Neural crest cell (in vitro differentiated cells): Measurements from ENCODE around the gene CTNNA3. TPM values are rescaled to one million over a fixed set of nuclear protein-coding genes. Genes with fewer than 3 reads are reported as not detected.

Experiments
- DNase-seq: peaks from one replicate; pipeline ENCODE4 v3.0.0; 2021; ENCODE audit warnings: low read depth, mixed read lengths, low spot score
- H3K27ac Mint-ChIP-seq: one replicate; pipeline ENCODE4 v1.8.0; 2021; ENCODE audit warnings: mild to moderate bottlenecking, mixed read lengths; ENCODE audit not compliant: unreplicated experiment
- H3K27me3 Mint-ChIP-seq: 2 replicates; pipeline ENCODE4 v1.8.0; 2021; ENCODE audit warnings: low read depth, mild to moderate bottlenecking, mixed read lengths
- H3K36me3 Mint-ChIP-seq: 2 replicates; pipeline ENCODE4 v1.8.0; 2021; ENCODE audit warnings: low read depth, mild to moderate bottlenecking, mixed read lengths
- H3K4me1 Mint-ChIP-seq: 2 replicates; pipeline ENCODE4 v1.8.0; 2021; ENCODE audit warnings: mixed read lengths
- H3K4me3 Mint-ChIP-seq: one replicate; pipeline ENCODE4 v1.8.0; 2021; ENCODE audit warnings: mild to moderate bottlenecking, mixed read lengths
- H3K9me3 Mint-ChIP-seq: 2 replicates; pipeline ENCODE4 v1.8.0; 2021; ENCODE audit warnings: mixed read lengths
- total RNA-seq: library from RNA; stranded (reverse); gene quantifications from 2 replicates; pipeline ENCODE4 v1.2.1, GENCODE V29; 2021
- TF ChIP-seq, protein P1 (sequence below): fragments of 200-600 bp; sonication (generic); conservative IDR thresholded peaks from 2 replicates; pipeline ENCODE4 v1.5.0; 2021; ENCODE audit warnings: antibody characterized with exemption, mild to moderate bottlenecking

The CTNNA3 gene
- total RNA-seq, 1 donor from 2014 or later = 4.7 TPM

DNA sequence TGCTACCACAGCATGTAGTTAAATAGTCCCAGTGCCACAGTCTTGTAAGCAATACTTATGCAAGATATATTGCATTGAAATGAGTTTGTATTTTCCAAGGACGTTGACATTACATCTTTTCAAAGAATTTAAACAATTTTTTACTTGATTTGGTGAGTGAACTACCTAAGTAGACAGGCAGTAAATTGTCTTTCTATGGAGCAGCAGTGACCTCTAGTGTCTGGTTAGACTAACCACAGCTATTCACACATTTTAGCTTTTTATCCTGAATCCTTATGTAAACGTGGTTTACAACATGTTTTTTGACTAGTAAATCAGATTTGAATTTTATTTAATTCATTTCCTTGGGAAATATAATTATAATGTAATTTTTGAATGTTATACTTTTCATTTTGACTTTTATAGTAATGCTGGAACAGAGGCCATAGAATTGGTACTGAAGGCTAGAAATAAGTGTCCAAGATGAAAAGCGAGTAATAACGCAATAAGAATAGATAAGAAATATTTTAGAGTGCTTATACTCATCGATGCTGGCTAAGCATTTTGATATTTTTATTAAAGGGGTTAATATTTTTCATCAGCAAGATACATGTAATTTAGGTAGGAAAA lies 764.6 kb downstream of the CTNNA3 start:
- Mint-ChIP-seq H3K4me1 (peaks cover 44% of the 10 kb centered on the region), H3K4me3 (peak overlapping the region; percentile 75), H3K27ac (no peak overlapping the region), H3K9me3 (no peaks in the 10 kb centered on the region), H3K27me3 (peaks cover 37% of the 10 kb centered on the region), H3K36me3 (no peaks in the 10 kb centered on the region)
- TF ChIP-seq, protein P1, sequence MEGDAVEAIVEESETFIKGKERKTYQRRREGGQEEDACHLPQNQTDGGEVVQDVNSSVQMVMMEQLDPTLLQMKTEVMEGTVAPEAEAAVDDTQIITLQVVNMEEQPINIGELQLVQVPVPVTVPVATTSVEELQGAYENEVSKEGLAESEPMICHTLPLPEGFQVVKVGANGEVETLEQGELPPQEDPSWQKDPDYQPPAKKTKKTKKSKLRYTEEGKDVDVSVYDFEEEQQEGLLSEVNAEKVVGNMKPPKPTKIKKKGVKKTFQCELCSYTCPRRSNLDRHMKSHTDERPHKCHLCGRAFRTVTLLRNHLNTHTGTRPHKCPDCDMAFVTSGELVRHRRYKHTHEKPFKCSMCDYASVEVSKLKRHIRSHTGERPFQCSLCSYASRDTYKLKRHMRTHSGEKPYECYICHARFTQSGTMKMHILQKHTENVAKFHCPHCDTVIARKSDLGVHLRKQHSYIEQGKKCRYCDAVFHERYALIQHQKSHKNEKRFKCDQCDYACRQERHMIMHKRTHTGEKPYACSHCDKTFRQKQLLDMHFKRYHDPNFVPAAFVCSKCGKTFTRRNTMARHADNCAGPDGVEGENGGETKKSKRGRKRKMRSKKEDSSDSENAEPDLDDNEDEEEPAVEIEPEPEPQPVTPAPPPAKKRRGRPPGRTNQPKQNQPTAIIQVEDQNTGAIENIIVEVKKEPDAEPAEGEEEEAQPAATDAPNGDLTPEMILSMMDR = peak; percentile 99
- DNase-seq = peak; percentile 33

DNA sequence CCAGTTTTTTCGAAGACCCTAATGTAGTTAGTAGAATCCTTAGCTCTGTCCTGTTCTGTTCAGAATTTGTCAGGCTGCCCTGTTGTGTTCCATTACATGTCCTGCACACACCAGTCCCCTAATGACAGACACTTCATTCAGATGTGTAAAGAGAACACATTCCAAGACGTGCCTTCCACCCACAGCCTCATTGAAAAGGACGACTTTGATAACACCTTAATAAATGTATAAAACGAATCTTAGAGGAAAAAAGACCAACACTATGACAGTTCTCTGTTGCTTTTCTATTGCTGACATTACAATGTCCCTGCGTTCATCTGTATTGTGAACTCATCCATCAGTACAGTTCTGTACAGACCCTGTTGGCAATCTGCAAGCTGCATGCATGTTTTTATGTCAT lies 766.6 kb downstream of the CTNNA3 start:
- TF ChIP-seq, protein P1 = no peak
- Mint-ChIP-seq H3K36me3 (no peaks in the 10 kb centered on the region), H3K9me3 (no peaks in the 10 kb centered on the region), H3K27ac (no peak overlapping the region), H3K4me1 (peaks cover 59% of the 10 kb centered on the region), H3K27me3 (peaks cover 45% of the 10 kb centered on the region), H3K4me3 (peak overlapping the region; percentile 81)
- DNase-seq = no peak

DNA sequence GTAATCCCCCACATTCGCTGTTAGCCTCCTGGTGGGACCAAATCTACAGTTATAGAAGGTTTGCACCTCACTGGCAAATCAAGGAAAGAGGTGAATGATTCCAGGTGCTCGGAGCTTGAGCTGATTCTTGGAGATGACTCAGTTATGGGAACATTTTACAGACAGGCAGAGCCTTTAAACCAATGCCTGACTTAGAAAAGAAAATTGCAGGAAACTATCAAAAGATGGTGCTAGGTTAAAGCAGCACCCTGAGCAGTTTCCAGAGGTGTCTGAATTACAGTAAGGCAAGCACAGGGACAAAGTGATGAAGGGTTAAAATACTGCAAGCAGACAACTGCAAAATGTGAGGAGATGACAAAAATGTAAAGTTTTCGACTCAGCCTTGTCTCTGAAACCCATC lies 767.2 kb downstream of the CTNNA3 start:
- Mint-ChIP-seq H3K4me3 (peak overlapping the region; percentile 81), H3K9me3 (no peaks in the 10 kb centered on the region), H3K27ac (no peak overlapping the region), H3K27me3 (peaks cover 45% of the 10 kb centered on the region), H3K4me1 (peaks cover 59% of the 10 kb centered on the region), H3K36me3 (no peaks in the 10 kb centered on the region)
- TF ChIP-seq, protein P1 = no peak
- no peak for DNase-seq

DNA sequence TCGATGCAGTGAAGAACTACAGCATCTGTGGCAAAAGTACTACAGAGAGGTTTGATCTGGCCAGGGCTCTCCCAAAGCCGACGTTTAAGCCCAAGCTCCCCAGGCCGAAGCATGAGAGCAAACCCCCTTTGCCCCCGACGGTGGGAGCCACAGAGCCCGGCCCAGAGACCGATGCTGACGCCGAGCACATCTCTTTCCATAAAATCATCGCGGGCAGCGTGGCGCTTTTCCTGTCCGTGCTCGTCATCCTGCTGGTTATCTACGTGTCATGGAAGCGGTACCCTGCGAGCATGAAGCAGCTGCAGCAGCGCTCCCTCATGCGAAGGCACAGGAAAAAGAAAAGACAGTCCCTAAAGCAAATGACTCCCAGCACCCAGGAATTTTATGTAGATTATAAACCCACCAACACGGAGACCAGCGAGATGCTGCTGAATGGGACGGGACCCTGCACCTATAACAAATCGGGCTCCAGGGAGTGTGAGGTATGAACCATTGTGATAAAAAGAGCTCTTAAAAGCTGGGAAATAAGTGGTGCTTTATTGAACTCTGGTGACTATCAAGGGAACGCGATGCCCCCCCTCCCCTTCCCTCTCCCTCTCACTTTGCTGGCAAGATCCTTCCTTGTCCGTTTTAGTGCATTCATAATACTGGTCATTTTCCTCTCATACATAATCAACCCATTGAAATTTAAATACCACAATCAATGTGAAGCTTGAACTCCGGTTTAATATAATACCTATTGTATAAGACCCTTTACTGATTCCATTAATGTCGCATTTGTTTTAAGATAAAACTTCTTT lies 767.8 kb downstream of the CTNNA3 start:
- peak overlapping the region; percentile 81 for H3K4me3 Mint-ChIP-seq
- peaks cover 59% of the 10 kb centered on the region for H3K4me1 Mint-ChIP-seq
- H3K27ac Mint-ChIP-seq = no peak overlapping the region
- H3K9me3 Mint-ChIP-seq = no peaks in the 10 kb centered on the region
- TF ChIP-seq, protein P1 = no peak
- H3K27me3 Mint-ChIP-seq = peaks cover 45% of the 10 kb centered on the region
- DNase-seq = no peak
- no peaks in the 10 kb centered on the region for H3K36me3 Mint-ChIP-seq

DNA sequence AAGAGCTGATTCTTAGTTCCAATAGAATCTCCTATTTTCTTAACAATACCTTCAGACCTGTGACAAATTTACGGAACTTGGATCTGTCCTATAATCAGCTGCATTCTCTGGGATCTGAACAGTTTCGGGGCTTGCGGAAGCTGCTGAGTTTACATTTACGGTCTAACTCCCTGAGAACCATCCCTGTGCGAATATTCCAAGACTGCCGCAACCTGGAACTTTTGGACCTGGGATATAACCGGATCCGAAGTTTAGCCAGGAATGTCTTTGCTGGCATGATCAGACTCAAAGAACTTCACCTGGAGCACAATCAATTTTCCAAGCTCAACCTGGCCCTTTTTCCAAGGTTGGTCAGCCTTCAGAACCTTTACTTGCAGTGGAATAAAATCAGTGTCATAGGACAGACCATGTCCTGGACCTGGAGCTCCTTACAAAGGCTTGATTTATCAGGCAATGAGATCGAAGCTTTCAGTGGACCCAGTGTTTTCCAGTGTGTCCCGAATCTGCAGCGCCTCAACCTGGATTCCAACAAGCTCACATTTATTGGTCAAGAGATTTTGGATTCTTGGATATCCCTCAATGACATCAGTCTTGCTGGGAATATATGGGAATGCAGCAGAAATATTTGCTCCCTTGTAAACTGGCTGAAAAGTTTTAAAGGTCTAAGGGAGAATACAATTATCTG lies 768.6 kb downstream of the CTNNA3 start:
- peak overlapping the region; percentile 81 for H3K4me3 Mint-ChIP-seq
- peaks cover 59% of the 10 kb centered on the region for H3K4me1 Mint-ChIP-seq
- DNase-seq = no peak
- no peaks in the 10 kb centered on the region for H3K9me3 Mint-ChIP-seq
- TF ChIP-seq, protein P1 = no peak
- H3K27ac Mint-ChIP-seq = no peak overlapping the region
- no peaks in the 10 kb centered on the region for H3K36me3 Mint-ChIP-seq
- peaks cover 45% of the 10 kb centered on the region for H3K27me3 Mint-ChIP-seq
